T-helper 1 cell treated with Interleukin-12 subunit alpha and Interleukin-12 subunit beta and Interleukin-4 antibody, amounts not matched to agents 30 μg/mL and 1 μg/mL, for 36 hours (primary cell): ENCODE results near the gene ACSF2.

Source experiments
- H3K27ac Mint-ChIP-seq: one replicate; pipeline ENCODE4 v1.8.0; 2021; ENCODE audit warnings: mild to moderate bottlenecking, mixed read lengths
- H3K27me3 Mint-ChIP-seq: one replicate; pipeline ENCODE4 v1.8.0; 2021; ENCODE audit warnings: low read depth, mixed read lengths
- H3K36me3 Mint-ChIP-seq: one replicate; pipeline ENCODE4 v1.8.0; 2021; ENCODE audit warnings: low read depth, mixed read lengths
- H3K4me1 Mint-ChIP-seq: one replicate; pipeline ENCODE4 v1.8.0; 2021; ENCODE audit warnings: low read depth, mixed read lengths
- H3K4me3 Mint-ChIP-seq: one replicate; pipeline ENCODE4 v1.8.0; 2021; ENCODE audit warnings: mild to moderate bottlenecking, moderate library complexity, mixed read lengths
- H3K9me3 Mint-ChIP-seq: one replicate; pipeline ENCODE4 v1.8.0; 2021; ENCODE audit warnings: mixed read lengths

ACSF2 gene

DNA sequence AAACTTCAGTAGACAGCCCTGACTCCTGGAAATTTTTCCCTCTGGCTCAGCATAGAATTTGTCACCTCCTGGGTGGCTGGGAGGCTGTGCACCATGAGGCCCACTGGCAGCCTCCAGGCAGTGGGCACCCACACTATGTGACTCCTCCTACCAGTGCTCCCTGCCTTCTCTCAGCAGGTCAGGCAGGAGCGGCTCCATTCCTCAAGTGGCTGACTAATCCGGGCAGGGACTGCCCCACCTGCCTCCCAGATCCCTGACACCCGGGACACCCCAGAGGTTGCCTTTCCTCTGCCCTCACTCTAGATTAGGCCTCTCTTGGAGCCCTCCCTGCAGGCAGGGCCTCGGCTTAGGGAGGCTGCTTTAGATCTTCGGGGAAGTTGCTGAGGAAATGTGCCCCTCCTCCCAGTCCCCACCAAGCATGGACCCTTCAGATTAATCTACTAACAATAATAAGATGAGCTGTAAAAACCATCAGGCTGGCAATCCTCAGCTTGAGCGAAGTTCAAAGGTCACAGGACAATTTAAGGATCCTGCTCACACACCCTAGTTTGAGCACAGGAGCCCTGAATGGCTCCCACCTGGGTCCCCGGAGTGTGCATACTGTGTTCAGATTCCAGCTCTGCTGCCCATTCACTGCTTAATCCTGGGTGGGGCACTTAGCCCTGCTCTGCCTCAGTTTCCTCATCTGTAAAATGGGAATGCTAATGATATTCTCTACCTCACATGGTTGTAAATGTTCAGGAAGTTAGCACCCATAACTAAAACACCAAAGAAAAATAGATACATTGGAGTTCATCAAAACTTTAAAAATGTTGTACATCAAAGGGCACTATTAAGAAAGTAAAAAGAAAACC lies 72.2 kb downstream of the ACSF2 start:
- peaks cover 4% of the 10 kb centered on the region for H3K27me3 Mint-ChIP-seq
- H3K36me3 Mint-ChIP-seq: no peaks in the 10 kb centered on the region
- no peak overlapping the region for H3K27ac Mint-ChIP-seq
- peaks cover 2% of the 10 kb centered on the region for H3K4me1 Mint-ChIP-seq
- H3K9me3 Mint-ChIP-seq: no peaks in the 10 kb centered on the region
- H3K4me3 Mint-ChIP-seq: no peak overlapping the region

DNA sequence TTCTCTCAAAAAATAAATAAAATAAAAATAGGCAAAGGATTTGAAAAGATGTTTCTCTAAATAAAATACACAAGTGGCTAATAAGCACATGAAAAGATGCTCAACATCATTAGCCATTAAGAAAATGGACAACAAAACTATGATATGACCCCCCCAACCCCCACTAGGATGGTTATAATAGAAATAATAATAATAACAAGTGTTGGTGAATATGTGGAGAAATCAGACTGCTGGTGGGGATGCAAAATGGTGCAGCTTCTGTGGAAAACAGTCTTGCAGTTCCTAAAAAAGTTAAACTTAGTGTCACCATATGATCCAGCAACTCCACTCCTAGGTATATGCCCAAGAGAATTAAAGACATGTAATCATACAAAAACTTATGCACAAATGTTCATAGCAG lies 73.3 kb downstream of the ACSF2 start:
- Mint-ChIP-seq H3K27ac (no peak overlapping the region), H3K4me3 (no peak overlapping the region), H3K36me3 (no peaks in the 10 kb centered on the region), H3K9me3 (no peaks in the 10 kb centered on the region), H3K27me3 (no peaks in the 10 kb centered on the region), H3K4me1 (peaks cover 10% of the 10 kb centered on the region)

DNA sequence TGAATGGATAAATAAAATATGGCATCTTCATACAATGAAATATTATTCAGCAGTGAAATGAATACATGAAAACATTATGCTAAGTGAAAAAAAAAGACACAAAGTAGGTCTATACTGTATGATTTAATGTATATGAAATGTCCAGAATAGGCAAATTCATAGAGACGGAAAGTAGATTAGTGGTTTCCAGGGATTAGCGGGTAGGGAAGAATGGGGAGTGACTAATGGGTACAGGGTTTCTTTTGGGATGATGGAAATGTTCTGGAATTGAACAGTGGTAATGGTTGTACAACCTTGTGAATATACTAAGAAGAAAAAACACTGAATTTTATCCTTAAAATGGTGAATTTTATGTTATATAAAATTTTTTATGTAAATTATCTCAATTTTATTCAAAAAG lies 73.7 kb downstream of the ACSF2 start:
- Mint-ChIP-seq H3K4me1 (peaks cover 12% of the 10 kb centered on the region), H3K36me3 (no peaks in the 10 kb centered on the region), H3K9me3 (no peaks in the 10 kb centered on the region), H3K4me3 (no peak overlapping the region), H3K27me3 (no peaks in the 10 kb centered on the region), H3K27ac (no peak overlapping the region)

DNA sequence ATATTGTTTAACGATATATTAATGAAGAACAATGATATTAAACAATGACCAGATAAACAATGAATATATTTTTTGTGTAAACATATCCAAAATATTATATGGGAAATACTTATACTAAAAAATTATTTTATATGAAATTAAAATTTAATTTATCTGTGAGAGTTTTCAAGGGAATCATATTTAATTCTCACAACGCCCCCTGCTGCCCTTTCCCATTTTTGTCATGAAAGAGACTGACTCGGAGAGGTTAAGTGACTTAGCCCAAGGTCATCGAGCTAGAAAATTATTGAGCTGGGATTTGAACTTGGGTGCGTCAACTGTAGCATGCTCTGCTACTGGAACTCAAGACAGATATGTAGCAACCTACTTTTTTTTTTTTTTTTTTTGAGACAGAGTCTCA lies 75.0 kb downstream of the ACSF2 start:
- Mint-ChIP-seq H3K4me3 (no peak overlapping the region), H3K9me3 (no peaks in the 10 kb centered on the region), H3K4me1 (peaks cover 16% of the 10 kb centered on the region), H3K27ac (no peak overlapping the region), H3K36me3 (no peaks in the 10 kb centered on the region), H3K27me3 (no peaks in the 10 kb centered on the region)

DNA sequence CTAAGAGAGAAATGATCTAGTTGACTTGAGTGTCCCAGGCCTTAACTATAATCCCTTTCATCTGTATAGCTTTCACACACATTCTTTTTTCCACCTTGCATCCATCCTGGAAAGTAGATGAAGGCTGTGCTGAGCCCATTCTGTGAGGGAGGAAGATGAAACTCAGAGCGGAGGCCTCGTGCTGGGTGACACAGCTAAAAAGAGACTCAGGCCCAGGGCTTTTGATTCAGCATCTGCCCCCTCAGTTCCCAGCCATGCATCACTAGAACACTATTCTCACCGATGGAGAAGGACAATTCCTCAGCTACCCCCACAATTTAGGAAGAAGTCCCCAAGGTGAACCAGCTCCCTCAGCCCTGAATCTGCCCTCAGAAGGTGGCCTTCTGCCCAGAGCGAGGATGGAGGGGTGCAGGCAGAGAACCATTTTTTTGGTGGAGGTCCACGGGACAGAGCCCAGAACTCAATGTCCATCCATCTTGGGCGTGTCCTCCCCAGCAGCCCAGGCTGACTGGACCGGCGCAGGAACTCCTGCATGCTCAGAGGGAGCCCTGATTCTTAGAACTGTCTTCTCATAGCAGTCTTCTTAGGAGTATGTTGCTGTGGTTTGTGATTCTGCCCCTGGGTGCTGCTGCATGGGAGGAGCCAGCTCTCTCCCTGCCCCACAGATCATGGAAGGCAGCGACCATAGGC lies 76.4 kb downstream of the ACSF2 start:
- H3K4me1 Mint-ChIP-seq: peaks cover 16% of the 10 kb centered on the region
- no peak overlapping the region for H3K4me3 Mint-ChIP-seq
- H3K27me3 Mint-ChIP-seq: no peaks in the 10 kb centered on the region
- no peaks in the 10 kb centered on the region for H3K36me3 Mint-ChIP-seq
- no peaks in the 10 kb centered on the region for H3K9me3 Mint-ChIP-seq
- H3K27ac Mint-ChIP-seq: no peak overlapping the region

DNA sequence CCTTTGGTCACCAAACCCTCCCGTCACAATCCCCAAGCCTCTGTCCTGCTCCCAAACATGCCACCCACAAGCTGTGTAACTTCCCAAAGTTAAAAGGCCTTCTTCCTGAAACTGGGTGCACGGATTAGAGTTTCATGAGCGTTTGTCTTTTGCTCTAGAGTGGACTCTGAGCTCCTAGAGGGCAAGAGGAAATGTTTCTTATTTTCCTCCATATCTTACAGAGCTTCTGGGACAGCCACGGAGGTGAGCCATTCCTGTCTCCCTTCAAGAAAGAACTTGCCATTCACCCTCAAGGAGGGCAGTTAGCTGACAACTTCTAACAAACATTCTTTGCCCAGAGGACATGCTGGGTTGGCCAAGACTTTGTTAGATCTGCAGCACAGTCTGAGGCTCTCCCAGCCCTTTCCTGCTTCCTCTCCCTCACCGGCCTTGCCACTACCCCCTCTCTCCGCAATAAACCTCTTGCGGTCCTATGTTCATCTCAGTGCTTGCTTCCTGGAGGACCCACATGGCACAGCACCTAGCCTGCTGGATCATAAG lies 79.6 kb downstream of the ACSF2 start:
- H3K4me3 Mint-ChIP-seq: no peak overlapping the region
- H3K4me1 Mint-ChIP-seq: peaks cover 34% of the 10 kb centered on the region
- no peaks in the 10 kb centered on the region for H3K9me3 Mint-ChIP-seq
- no peak overlapping the region for H3K27ac Mint-ChIP-seq
- no peaks in the 10 kb centered on the region for H3K36me3 Mint-ChIP-seq
- H3K27me3 Mint-ChIP-seq: no peaks in the 10 kb centered on the region

DNA sequence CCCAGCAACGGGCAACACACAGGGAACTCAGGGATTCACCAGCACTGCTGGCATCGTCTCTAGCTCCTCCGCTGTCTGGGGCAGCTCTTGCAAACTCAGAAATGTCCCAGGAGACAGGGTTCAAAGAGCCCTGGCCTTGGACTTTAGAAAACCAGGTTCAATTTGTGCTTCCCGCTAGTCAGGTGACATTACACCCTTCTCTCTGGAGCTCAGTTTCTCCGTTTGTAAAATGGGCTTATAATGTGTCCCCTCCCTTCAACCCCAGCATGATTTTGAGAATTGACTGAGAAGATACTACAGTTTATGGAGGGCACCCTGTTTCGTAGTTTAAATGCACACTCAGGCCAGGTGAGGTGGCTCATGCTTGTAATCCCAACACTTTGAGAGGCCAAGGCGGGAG lies 80.3 kb downstream of the ACSF2 start:
- Mint-ChIP-seq H3K4me3 (no peak overlapping the region), H3K27me3 (no peaks in the 10 kb centered on the region), H3K4me1 (peaks cover 40% of the 10 kb centered on the region), H3K36me3 (no peaks in the 10 kb centered on the region), H3K27ac (no peak overlapping the region), H3K9me3 (no peaks in the 10 kb centered on the region)

DNA sequence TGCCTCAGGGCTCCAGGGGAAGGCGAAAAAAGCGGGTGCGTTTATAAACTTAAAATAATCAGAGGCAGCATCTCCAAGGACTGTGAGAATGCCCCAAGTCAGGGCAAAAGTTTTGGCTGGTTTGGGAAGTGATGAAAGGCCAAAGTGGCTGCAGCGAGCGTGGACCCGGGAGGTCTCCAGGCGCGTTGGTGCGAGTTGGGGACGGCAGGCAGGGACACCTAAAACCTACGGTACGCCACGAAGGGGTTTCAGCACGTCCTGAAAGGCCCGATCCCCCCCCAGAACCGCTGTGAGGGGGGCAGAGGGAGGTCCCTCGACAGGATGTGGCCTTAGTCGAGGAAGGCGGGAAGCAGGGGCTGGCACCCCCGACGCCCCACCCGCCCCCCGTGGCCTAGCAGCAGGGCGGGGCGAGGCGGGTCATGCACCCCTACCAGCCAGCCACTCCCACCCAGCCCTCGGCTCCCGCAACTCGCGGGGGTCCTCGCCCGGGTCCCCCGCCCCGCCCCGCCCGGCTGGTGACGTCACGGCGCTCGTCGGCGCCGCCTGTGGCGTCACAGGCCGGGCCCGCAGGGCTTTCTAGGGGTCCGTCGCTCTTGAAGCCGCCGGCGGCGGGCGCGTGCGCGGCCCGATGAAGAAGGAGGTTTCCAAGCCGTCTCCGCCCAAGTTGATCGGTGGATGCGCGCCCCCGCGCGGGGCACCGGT lies 82.0 kb downstream of the ACSF2 start, which contains the start of gene MYCBPAP:
TSS of gene MYCBPAP (plus strand) at position 569 of the 702 bp plus-strand sequence. CDS start 236 bp downstream, outside the sequence.
- H3K4me3 Mint-ChIP-seq: peak within 1 kb of the TSS; percentile 93
- peak within 1 kb of the TSS; percentile 95 for H3K27ac Mint-ChIP-seq
- no peaks in the 10 kb centered on the region for H3K9me3 Mint-ChIP-seq
- H3K36me3 Mint-ChIP-seq: no peaks in the 10 kb centered on the region
- H3K27me3 Mint-ChIP-seq: no peaks in the 10 kb centered on the region
- peaks cover 49% of the 10 kb centered on the region for H3K4me1 Mint-ChIP-seq

DNA sequence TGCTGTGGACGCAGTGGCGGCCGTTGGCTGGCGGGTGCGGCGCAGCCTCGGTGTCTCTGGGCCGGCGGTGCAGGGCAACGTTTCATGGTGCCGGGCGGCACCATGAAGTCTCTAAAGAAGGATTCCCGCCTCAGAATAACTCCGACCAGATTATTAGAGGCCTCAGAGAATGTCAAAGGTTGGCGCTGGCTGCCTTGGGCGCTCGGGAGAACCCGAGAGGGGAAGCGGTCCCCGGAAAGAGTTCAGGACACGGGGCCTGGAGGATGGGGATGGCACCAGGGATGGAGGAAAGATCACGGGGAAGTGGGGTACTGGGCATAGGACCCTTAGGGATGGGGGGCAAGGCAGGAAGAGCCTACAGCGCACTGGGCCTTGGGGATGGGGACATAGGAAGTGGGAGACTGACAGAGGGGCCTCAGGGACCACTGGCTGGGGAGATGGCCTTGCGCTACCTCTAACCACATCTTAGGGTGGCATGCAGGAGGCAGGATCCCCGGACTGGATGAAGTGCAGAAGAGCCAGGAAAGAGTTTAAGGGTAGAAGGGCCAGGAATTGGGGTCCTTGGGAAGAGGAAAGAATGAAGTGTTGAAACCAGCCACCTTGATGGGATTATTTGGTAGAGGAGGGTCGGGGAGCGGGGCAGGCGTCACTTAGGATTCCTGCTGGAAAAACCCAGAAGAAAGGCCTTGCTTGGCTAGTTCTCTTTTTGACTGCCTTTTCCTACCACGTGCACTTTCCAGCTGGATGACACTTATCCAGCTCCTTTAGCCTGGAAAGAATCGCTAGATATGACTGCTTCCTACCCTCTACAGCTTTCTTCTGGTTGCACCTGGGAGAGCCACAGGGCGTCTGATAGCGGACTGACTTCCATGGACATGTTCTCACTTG lies 82.8 kb downstream of the ACSF2 start:
- no peaks in the 10 kb centered on the region for H3K36me3 Mint-ChIP-seq
- no peaks in the 10 kb centered on the region for H3K27me3 Mint-ChIP-seq
- peaks cover 42% of the 10 kb centered on the region for H3K4me1 Mint-ChIP-seq
- H3K4me3 Mint-ChIP-seq: peak overlapping the region; percentile 93
- no peaks in the 10 kb centered on the region for H3K9me3 Mint-ChIP-seq
- peak overlapping the region; percentile 93 for H3K27ac Mint-ChIP-seq

DNA sequence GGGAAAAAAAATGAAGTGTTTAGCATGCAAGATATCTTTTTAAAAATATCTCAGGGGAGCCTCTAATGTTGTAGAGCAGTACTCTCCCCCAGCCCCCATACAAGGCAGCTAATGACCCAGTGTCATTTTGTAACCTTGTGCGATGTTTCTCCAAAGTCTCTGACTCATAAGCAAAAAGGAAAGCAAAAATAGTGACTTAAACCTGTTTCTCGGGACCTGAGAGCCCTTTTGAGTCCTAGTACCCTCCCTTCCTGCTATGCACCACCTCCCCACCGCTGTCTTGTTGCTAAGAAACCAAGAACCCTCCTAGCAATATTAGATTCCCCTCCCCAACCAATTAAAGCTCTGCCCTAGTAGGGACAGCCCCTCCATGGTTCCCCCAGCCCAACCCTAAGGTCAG lies 85.0 kb downstream of the ACSF2 start:
- no peaks in the 10 kb centered on the region for H3K36me3 Mint-ChIP-seq
- H3K4me3 Mint-ChIP-seq: peak overlapping the region; percentile 57
- H3K27me3 Mint-ChIP-seq: no peaks in the 10 kb centered on the region
- H3K9me3 Mint-ChIP-seq: no peaks in the 10 kb centered on the region
- peaks cover 33% of the 10 kb centered on the region for H3K4me1 Mint-ChIP-seq
- peak overlapping the region; percentile 92 for H3K27ac Mint-ChIP-seq

DNA sequence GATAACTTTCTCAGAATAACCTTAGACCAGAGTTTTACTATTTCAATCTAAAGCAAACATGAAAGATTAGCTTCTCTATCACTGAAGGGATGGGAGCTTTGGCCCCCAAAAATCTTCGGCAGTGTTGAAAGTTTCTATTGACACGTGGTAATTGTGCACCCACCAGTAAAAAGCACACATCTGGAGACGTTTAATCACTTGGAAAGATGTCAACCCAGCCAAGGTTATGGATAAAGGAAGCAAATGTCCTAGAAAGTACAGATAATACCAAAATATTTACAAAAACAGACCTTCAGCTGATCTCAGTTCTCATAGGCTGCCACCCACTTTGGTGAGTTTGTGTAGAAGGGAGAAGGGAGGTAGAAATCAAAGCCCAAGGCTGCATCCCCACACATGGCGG lies 87.5 kb downstream of the ACSF2 start:
- Mint-ChIP-seq H3K27ac (no peak overlapping the region), H3K4me3 (no peak overlapping the region), H3K27me3 (no peaks in the 10 kb centered on the region), H3K4me1 (peaks cover 41% of the 10 kb centered on the region), H3K36me3 (no peaks in the 10 kb centered on the region), H3K9me3 (no peaks in the 10 kb centered on the region)

DNA sequence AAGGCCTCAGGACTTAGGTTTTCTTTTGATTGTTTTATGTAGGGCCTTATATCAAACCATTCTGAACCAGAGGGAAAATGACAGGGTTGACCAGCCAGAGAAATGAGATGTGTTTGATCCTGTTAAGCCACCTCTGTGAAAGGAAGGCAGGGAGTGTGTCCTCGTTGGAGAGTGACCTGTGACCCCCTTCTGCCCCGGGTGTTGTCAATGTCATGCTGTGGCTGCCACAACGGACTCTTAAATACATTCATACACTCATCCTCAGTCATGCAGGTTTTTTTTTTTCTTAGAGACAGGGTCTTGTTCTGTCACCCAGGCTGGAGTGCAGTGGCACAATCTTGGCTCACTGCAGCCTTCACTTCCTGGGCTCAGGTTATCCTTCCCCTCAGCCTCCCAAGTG lies 88.4 kb downstream of the ACSF2 start:
- Mint-ChIP-seq H3K36me3 (no peaks in the 10 kb centered on the region), H3K27me3 (no peaks in the 10 kb centered on the region), H3K4me3 (no peak overlapping the region), H3K9me3 (no peaks in the 10 kb centered on the region), H3K27ac (no peak overlapping the region), H3K4me1 (peaks cover 36% of the 10 kb centered on the region)

DNA sequence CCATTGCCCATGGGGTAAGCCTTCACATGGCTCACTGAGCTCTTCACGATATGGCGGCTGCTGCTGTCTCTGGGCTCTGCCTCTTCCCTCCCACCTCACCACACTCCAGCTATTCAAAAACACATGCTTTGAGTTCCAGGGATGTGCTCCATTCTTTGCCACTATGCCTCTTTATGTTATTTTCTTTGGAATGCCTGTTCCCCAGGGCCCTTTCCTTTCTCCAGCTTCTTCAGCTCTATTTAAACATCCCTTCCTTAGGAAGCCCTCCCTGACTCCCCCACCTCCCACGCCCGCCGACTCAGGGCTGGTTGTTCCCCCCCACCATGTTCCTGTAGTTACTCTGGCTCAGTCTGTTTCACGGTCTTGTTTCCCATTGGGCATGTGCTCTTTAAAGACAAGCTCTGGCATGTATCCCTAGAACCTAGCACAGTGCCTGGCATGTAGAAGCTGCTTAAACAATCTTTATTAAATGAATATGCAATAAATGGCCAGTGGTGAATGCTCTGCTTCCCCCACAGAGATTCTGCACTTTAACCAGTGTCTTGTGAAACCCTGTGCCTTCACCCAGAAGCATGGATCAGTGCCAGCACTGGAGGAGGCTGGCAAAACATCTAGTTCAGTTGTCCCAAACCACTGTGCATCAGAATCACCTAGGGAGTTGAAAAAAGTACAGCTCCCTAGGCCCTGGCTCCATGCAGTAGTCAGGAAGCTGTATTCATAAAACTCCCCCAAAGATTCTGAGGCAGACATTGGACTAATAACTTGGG lies 89.1 kb downstream of the ACSF2 start:
- no peak overlapping the region for H3K4me3 Mint-ChIP-seq
- no peaks in the 10 kb centered on the region for H3K27me3 Mint-ChIP-seq
- H3K27ac Mint-ChIP-seq: no peak overlapping the region
- H3K4me1 Mint-ChIP-seq: peaks cover 29% of the 10 kb centered on the region
- H3K36me3 Mint-ChIP-seq: no peaks in the 10 kb centered on the region
- no peaks in the 10 kb centered on the region for H3K9me3 Mint-ChIP-seq
